GM21619 (cell line): Measurements from ENCODE around the gene OSBPL2.

ENCODE experiments used
- ATAC-seq: cut with Tn5 transposase; IDR thresholded peaks from one replicate; pipeline ENCODE4 v1.9.1; 2021; ENCODE audit not compliant: unreplicated experiment

The OSBPL2 gene

GRCh38 chr20:62205618-62206387 is 32.5 kb upstream of the OSBPL2 start:
- no peak for ATAC-seq

- no peak for ATAC-seq
Observed at GRCh38 chr20:62206388-62206775, 31.9 kb upstream of the OSBPL2 start.

- ATAC-seq, result no peak
Observed at GRCh38 chr20:62208061-62208794, 30.1 kb upstream of the OSBPL2 start.

- no peak for ATAC-seq
Observed at GRCh38 chr20:62208795-62209755, 29.2 kb upstream of the OSBPL2 start.

- no peak for ATAC-seq
Observed at GRCh38 chr20:62209850-62210495, 28.3 kb upstream of the OSBPL2 start.

- no peak for ATAC-seq
Observed at GRCh38 chr20:62210496-62210855, 27.8 kb upstream of the OSBPL2 start.

GRCh38 chr20:62211216-62211615 is 27.1 kb upstream of the OSBPL2 start:
- ATAC-seq, result no peak

- ATAC-seq, result no peak
Observed at GRCh38 chr20:62211769-62212288, 26.5 kb upstream of the OSBPL2 start.

GRCh38 chr20:62212299-62212698 is 26.0 kb upstream of the OSBPL2 start:
- no peak for ATAC-seq

- no peak for ATAC-seq
Observed at GRCh38 chr20:62214067-62214466, 24.3 kb upstream of the OSBPL2 start.

- no peak for ATAC-seq
Observed at GRCh38 chr20:62215020-62215990, 23.0 kb upstream of the OSBPL2 start.

GRCh38 chr20:62215991-62216635 is 22.2 kb upstream of the OSBPL2 start:
- ATAC-seq, result no peak

- no peak for ATAC-seq
Observed at GRCh38 chr20:62216636-62217566, 21.4 kb upstream of the OSBPL2 start.

GRCh38 chr20:62217913-62218773 is 20.2 kb upstream of the OSBPL2 start:
- no peak for ATAC-seq

GRCh38 chr20:62219101-62219991 is 19.0 kb upstream of the OSBPL2 start:
- ATAC-seq, result no peak
